Tibial artery (tissue), 4 donors: ENCODE measurements around the gene COL6A5.

Source experiments
- DNase-seq, 2 donors: peaks; one replicate each; pipeline ENCODE4 v3.0.0-alpha.2; 2019
- H3K27ac ChIP-seq, 2 donors: fragments of 200-600 bp; sonication (generic) in 1 of 2; 1 replicate in 1 of 2; 2 replicates in 1 of 2; pipeline ENCODE4 v1.5.1; 2018 to 2019; ENCODE audit warnings: mild to moderate bottlenecking in 1 of 2
- H3K27me3 ChIP-seq, 2 donors: fragments of 200-600 bp; sonication (generic) in 1 of 2; one replicate each; pipeline versions ENCODE4 v1.5.1 to v1.6.0; 2016 to 2019
- H3K36me3 ChIP-seq, 3 donors: fragments of 200-600 bp; sonication (generic) in 2 of 3; one replicate each; pipeline ENCODE4 v1.5.1; 2016 to 2019; ENCODE audit warnings: mild to moderate bottlenecking in 2 of 3
- H3K4me1 ChIP-seq, 4 donors: fragments of 200-600 bp; sonication (generic) in 2 of 4; 1 replicate in 3 of 4; 2 replicates in 1 of 4; pipeline ENCODE4 v1.5.1; 2016 to 2019
- H3K4me3 ChIP-seq, 2 donors: fragments of 200-600 bp; sonication (generic) in 1 of 2; 1 replicate in 1 of 2; 2 replicates in 1 of 2; pipeline ENCODE4 v1.5.1; 2018 to 2019; ENCODE audit warnings: mild to moderate bottlenecking in 2 of 2
- H3K9me3 ChIP-seq, 3 donors: fragments of 200-600 bp; sonication (generic) in 1 of 3; one replicate each; pipeline ENCODE4 v1.5.1; 2016 to 2019
- CTCF ChIP-seq, 2 experiments: fragments of 200-600 bp in 1 of 2; fragments of 450-650 bp in 1 of 2; IDR thresholded peaks; one replicate each; pipeline ENCODE4 v1.5.1; 2017 to 2019; ENCODE audit warnings: antibody characterized with exemption in 2 of 2, mild to moderate bottlenecking in 1 of 2, moderate library complexity in 1 of 2
- intact Hi-C: fragments of 100-400 bp; cut with DNase I; formaldehyde crosslinking; loops from one replicate; pipeline ENCODE4 v1.15.0; 2023; ENCODE audit warnings: low total_unique reads

Gene COL6A5

GRCh38 chr3:130456540-130456939 is 111.1 kb downstream of the COL6A5 start:
- Histone ChIP-seq H3K27me3 (no peaks in the 10 kb centered on the region), H3K27ac (no peak overlapping the region)
- no peak for DNase-seq

GRCh38 chr3:130457671-130458070 is 112.2 kb downstream of the COL6A5 start:
- DNase-seq: no peak
- no peaks in the 10 kb centered on the region for H3K4me1 ChIP-seq
- no peaks in the 10 kb centered on the region for H3K27me3 ChIP-seq
- intact Hi-C loops: no loop called here
- H3K4me3 ChIP-seq: no peak overlapping the region
- H3K36me3 ChIP-seq: no peaks in the 10 kb centered on the region
- no peak for TF ChIP-seq CTCF (IDR thresholded peaks at IDR 0.05)
- H3K27ac ChIP-seq: no peak overlapping the region
- no peaks in the 10 kb centered on the region for H3K9me3 ChIP-seq

More at GRCh38 chr3:130456540-130456939, 111.1 kb downstream of the COL6A5 start:
- H3K4me3 ChIP-seq: no peak overlapping the region
- TF ChIP-seq CTCF (IDR thresholded peaks at IDR 0.05): no peak
- no peaks in the 10 kb centered on the region for H3K36me3 ChIP-seq
- intact Hi-C loops: no loop called here
- H3K4me1 ChIP-seq: no peaks in the 10 kb centered on the region
- no peaks in the 10 kb centered on the region for H3K9me3 ChIP-seq

GRCh38 chr3:130459944-130460343 is 114.5 kb downstream of the COL6A5 start:
- TF ChIP-seq CTCF (IDR thresholded peaks at IDR 0.05): no peak
- Histone ChIP-seq H3K4me1 (no peaks in the 10 kb centered on the region), H3K27ac (no peak overlapping the region), H3K27me3 (no peaks in the 10 kb centered on the region), H3K9me3 (no peaks in the 10 kb centered on the region), H3K36me3 (no peaks in the 10 kb centered on the region), H3K4me3 (no peak overlapping the region)
- no peak for DNase-seq
- intact Hi-C loops: no loop called here

- intact Hi-C loops: no loop called here
- TF ChIP-seq CTCF (IDR thresholded peaks at IDR 0.05): no peak
- no peaks in the 10 kb centered on the region for H3K9me3 ChIP-seq
- H3K27me3 ChIP-seq: no peaks in the 10 kb centered on the region
- H3K27ac ChIP-seq: no peak overlapping the region
- no peaks in the 10 kb centered on the region for H3K4me1 ChIP-seq
- no peak overlapping the region for H3K4me3 ChIP-seq
- no peak for DNase-seq
- no peaks in the 10 kb centered on the region for H3K36me3 ChIP-seq
Observed at GRCh38 chr3:130462089-130462488, 116.6 kb downstream of the COL6A5 start.

GRCh38 chr3:130463221-130463620 is 117.7 kb downstream of the COL6A5 start:
- DNase-seq: no peak
- no peak for TF ChIP-seq CTCF (IDR thresholded peaks at IDR 0.05)
- no peak overlapping the region for H3K4me3 ChIP-seq
- H3K36me3 ChIP-seq: no peaks in the 10 kb centered on the region
- no peaks in the 10 kb centered on the region for H3K4me1 ChIP-seq
- no peak overlapping the region for H3K27ac ChIP-seq
- intact Hi-C loops: no loop called here
- no peaks in the 10 kb centered on the region for H3K27me3 ChIP-seq
- no peaks in the 10 kb centered on the region for H3K9me3 ChIP-seq

- no peak for DNase-seq
- H3K27ac ChIP-seq: no peak overlapping the region
- no peak for TF ChIP-seq CTCF (IDR thresholded peaks at IDR 0.05)
Observed at GRCh38 chr3:130465521-130465920, 120.0 kb downstream of the COL6A5 start.

More at GRCh38 chr3:130465521-130465920, 120.0 kb downstream of the COL6A5 start:
- no peaks in the 10 kb centered on the region for H3K36me3 ChIP-seq
- no peak overlapping the region for H3K4me3 ChIP-seq
- H3K9me3 ChIP-seq: no peaks in the 10 kb centered on the region
- H3K4me1 ChIP-seq: no peaks in the 10 kb centered on the region
- H3K27me3 ChIP-seq: no peaks in the 10 kb centered on the region
- intact Hi-C loops: no loop called here
